WTC11 (cell line): ENCODE measurements around the gene LPCAT1.

Experiments
- CREB1 ChIP-seq: sonication (generic); formaldehyde crosslinking; IDR thresholded peaks from 2 replicates; pipeline ENCODE4 v1.8.0; 2023; ENCODE audit warnings: mild to moderate bottlenecking, missing genetic modification reagents
- CTCF ChIP-seq: fragments of 200-600 bp; IDR thresholded peaks from 2 replicates; pipeline ENCODE4 v1.8.0; 2022; ENCODE audit warnings: antibody characterized with exemption
- ESRRA ChIP-seq: sonication (generic); formaldehyde crosslinking; IDR thresholded peaks from 2 replicates; pipeline ENCODE4 v1.8.1; 2022; ENCODE audit warnings: mild to moderate bottlenecking, missing genetic modification reagents, borderline replicate concordance

- TF ChIP-seq CREB1 = no peak
- no peak for TF ChIP-seq ESRRA (CRISPR knock-in tag)
- no peak for TF ChIP-seq CTCF
Measured at GRCh38 chr5:1506242-1507013, 17.3 kb downstream of the LPCAT1 start.
